ENCODE data around the gene TRIM65.

GRCh38 chr17:75941442-75941819 is 44.7 kb upstream of the TRIM65 start:
- no peak for TF ChIP-seq CTCF (conservative IDR thresholded peaks at IDR 0.05; ENCODE audit: low read length)
- no peak for TF ChIP-seq EZH2phosphoT487 (IDR thresholded peaks at IDR 0.05; ENCODE audit: borderline replicate concordance)

All from Loucy (cell line).